GM18873 (cell line): Measurements from ENCODE around the gene LCMT2.
"Not testable (repeated sequence)": the region's sequence is repeated elsewhere in the genome, so short reads cannot be mapped to it uniquely, and the experiment has no call there.

Source experiments
- ATAC-seq: cut with Tn5 transposase; IDR thresholded peaks from one replicate; pipeline ENCODE4 v1.9.1; 2021; ENCODE audit warnings: mild to moderate bottlenecking, moderate library complexity, moderate number of reproducible peaks; ENCODE audit not compliant: unreplicated experiment, low FRiP score

The LCMT2 gene

DNA sequence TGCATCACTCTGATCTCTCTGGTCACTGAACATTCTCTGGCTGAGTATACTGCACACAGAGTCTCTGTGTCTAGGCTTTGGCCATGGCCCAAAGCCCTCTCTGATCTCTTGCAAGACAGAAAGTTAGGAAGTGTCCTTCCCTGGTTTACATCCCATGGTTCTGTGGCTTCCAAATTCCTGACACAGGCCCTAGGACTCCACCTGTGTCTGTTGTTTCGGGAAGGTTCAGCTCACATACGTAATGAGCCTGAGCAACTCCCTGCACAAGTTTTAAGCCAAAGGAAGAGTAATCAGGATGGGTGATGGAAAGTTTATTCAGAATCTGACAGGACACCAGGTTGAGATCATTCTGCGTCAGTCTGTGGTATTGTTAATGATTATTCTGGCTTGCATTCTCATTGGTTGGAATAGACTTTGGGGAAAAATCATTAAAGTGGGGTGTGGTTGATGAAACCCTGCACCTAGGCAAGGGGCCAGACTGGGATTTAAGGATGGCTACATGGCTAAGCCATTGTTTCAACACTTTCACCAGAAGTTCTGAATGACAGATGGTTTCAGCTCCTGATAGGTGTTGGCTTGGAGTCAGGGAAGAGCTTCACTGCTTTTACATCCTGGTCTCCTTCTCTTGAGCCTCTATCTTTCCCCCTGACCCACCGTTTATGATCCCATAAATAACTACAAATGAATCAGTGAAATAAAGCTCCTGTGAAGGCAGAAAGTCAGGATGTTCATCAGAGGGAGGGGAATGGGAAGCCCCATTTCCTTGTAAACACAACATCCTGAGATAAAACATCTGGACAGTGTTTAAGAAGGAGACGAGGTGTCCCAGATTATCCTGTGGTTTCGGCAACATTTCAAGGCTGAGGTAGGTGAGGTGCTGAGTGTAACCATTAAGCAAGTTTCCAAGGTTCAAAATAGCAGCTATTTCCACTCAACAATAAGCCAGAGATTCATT is 14.1 kb downstream of the LCMT2 start:
- no peak for ATAC-seq

DNA sequence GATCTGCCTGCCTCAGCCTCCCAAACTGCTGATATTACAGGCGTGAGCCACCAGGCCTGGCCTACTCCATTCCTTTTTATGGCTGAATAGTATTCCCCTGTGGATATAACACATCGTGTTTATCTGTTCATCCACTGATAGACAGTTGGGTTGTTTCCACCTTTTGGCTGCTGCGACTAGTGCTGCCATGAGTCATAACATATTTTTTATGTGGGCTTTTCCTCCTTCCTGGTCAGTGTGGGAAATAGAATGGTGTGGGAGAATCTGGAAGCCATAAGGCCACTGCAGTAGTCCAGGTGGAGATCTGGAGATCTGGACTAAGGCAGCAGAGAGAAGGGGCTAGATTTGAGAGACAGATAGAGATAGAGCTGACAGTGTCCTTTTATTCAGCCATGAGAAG is 16.2 kb downstream of the LCMT2 start:
- no peak for ATAC-seq

GRCh38 chr15:43312378-43312777 is 18.0 kb downstream of the LCMT2 start:
- no peak for ATAC-seq

DNA sequence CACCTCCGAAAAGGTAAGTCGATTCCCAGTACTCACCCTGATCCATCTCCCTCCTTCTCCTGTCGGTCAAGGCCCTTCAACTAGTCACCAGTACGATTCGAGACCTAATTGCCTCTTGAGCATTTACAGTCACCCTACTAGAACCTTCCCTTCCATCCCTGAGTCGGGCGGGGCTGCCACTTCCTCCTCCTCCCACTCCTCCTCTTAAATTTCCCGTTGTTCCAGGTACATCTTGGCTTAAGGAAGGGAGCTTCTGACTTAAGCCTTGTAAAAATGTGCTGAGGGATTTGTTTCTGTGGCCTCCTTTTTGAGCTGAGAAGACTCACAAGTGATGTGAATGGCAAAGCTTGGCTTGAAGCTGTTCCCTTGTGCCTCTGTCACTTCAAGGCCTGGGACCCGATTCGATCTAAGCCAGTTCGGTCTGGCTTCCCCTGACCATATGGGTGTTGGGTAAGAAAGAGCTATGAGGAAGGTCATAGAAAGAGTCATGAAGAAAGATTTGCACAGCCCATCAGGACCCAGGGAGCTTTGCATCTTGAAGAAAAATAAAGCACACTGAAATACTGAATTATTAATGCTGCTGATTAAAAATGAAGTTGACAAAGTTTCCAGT is 28.1 kb downstream of the LCMT2 start, which contains the start of gene TGM7:
TSS of gene TGM7 (minus strand) at position 51 of the 613 bp plus-strand sequence.
- no peak for ATAC-seq

- no peak for ATAC-seq
Measured at GRCh38 chr15:43299884-43300283, 30.5 kb downstream of the LCMT2 start.

GRCh38 chr15:43299411-43299810 is 31.0 kb downstream of the LCMT2 start:
- ATAC-seq, result no peak

DNA sequence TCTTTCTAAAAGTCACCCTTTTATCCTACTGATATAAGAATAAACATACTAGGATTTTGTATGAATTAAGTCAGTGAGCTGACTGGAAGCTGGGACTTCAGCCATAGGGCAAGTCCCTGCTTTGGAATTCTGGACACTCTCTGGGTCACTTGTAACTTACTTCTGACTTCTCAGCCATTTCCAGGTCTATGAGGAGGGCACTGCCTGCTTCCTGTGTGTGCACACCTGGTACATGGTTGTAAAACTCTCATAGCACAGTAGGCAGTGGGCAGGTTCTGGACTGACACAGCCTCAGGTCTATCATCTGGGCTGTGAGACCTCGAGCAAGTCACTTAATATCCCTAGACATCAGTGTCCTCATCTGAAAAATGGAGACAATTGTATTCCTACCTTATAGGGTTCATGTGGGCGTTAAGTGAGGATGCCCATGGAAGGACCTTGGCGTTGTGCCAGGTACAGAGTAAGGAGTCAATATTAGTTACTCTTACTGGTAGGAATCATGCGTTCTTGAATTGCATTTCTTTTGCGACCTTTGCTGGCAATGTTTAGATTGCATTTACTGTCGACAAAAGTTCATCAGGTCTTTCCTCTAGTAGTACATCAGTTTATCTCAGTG is 36.2 kb downstream of the LCMT2 start:
- ATAC-seq, result no peak

DNA sequence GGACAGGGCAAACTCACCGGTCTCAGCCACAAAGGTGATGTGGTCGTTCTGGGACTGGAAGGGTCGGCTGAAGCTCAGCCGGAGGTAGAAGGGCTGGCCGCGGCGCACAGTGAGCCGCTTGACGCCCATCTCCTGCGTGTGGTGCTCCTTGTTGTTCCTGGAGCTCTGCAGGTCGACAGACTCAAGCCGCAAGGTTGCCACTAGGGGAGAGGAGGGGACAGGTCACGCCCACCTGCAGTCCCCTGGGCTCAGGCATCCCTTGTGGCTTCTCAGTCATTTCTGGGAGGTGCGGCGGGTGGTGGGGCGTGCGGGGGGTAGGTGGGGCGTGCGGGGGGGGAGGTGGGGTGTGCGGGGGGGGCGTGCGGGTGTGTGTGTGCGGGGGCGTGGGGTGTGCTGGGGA is 36.9 kb downstream of the LCMT2 start:
- ATAC-seq, result no peak

GRCh38 chr15:43292375-43293078 is 37.8 kb downstream of the LCMT2 start:
- no peak for ATAC-seq

DNA sequence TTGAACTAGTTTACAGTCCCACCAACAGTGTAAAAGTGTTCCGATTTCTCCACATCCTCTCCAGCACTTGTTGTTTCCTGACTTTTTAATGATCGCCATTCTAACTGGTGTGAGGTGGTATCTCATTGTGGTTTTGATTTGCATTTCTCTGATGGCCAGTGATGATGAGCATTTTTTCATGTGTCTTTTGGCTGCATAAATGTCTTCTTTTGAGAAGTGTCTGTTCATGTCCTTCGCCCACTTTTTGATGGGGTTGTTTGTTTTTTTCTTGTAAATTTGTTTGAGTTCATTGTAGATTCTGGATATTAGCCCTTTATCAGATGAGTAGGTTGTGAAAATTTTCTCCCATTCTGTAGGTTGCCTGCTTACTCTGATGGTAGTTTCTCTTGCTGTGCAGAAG is 40.7 kb downstream of the LCMT2 start:
- not testable (repeated sequence) for ATAC-seq

DNA sequence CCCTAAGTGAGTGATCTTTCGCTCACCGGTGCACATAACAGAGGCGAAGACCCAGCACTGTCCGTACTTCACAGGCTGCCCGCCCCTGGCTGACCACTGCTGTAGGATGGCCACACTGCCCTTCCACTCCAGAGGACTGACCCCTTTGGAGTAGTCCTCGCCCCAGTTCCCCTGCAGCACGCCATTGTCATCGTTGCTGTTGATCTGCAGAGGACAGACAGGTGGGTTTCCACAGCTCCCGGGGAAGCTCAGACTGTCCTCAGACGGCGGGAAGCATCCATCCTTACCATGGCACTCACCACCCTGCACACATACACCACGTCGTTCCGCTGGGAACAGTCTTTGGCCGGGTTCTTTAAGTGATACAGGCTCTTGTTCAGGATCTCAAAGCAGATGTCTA is 43.1 kb downstream of the LCMT2 start:
- ATAC-seq, result no peak

GRCh38 chr15:43286074-43286473 is 44.3 kb downstream of the LCMT2 start:
- ATAC-seq, result no peak

DNA sequence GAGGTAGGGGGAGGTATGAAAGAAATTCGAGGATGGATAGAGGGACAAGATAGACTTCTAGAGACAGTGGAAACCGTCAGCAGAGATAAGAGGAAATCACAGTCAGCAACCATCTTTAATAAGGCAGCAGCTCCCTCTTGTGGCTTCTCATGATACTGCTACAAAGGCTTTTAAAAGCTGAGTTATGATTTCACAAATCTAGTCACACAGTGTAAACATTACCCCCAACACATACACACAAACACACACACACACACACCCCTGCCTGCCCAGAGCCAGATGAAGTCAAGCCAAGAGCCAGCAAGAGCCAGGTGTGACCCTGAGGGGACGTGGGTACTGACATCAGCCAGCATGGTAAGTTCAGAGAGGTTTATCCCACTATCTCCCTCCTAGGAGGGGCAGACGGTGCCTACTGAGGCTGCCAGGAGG is 44.8 kb downstream of the LCMT2 start:
- no peak for ATAC-seq

DNA sequence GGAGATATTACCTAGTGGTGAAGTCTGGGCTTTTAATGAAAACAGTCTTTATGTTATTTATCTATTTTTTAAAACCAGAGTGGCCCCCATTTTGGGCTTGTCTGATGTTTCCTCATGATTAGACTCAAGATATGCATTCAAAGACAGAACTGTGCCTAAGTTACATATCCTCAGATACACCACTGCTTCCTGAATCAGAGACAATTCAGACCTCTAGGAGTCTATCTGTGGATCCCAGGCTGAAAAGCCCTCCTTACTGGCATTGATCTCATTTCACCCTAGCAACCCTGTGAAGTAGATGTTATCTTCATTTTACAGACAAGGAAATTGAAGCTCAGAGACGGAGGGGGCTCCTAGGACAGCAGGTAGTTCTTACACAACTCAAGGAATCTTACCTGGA is 46.8 kb downstream of the LCMT2 start:
- no peak for ATAC-seq

GRCh38 chr15:43281926-43282602 is 48.3 kb downstream of the LCMT2 start:
- no peak for ATAC-seq

- ATAC-seq, result no peak
Measured at GRCh38 chr15:43280996-43281395, 49.4 kb downstream of the LCMT2 start.

DNA sequence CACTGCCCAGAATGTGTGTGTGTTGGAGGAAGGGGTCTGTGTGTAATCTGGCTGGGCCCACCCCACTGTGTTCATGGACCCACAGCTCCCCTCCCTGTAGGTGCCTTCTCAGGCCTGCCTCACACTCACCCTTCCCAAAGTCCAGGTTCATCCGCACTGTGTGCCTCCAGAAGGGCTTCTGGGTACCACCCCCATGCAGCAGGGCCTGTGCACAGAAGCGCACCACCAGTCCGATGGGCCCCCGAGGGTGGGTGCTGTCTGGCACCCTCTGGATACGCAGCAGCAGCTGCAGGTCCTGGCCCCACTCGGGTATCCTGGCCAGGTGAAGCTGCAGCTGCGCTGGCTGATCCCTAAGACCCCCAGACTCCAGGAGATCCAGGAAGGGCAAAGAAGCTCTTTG is 50.9 kb downstream of the LCMT2 start:
- no peak for ATAC-seq

DNA sequence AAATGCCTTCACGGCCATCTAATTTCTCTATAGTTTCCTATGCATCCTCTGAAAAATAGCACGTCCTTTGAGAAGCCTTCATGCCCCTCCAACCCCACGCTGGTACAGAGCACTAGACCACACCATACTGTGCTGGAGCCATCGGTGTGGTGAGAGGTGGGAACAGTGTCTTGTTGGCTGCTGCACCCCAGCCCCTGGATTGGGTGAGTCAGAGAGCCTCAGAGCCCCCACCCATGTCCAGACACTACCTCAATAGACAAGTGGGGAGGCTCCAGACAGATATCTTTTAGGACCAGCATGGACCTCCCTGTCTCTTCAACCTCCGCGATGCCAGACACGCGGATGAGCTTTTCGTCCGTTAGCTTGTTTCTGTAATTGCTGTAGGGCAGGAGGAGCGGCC is 51.5 kb downstream of the LCMT2 start:
- ATAC-seq, result no peak

- ATAC-seq, result no peak
Measured at GRCh38 chr15:43277901-43278300, 52.5 kb downstream of the LCMT2 start.

DNA sequence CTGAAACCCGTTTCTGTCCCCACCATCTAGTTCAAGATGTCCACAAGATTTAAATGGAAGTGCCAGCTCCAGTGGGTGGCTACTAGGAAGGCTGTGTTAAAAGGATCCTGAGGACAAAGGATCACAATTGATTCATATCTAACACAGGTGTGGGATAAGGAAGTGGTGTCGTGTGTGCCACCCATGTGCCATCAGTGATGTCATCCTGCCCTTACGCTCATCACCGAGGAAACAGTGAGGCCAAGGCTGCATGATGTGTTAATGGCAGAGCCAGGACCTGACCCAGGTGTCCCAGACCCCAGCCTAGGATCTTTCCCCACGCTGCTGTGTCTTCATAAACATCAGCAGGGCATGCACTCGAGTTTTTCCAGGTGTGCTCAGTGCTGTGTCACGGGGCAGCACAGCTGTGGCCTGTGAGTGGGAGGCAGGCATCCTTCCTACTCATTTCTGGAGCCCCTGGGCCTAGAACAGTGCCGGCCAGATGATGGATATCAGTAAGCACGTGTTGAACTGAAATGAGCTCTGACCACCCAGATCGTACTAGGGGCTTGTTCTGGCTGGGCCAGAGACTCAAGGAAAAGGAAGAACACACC is 53.0 kb downstream of the LCMT2 start:
- ATAC-seq, result no peak
